ENCODE measurements around the gene ZMYM2. TPM values are rescaled to one million over a fixed set of nuclear protein-coding genes. Genes with fewer than 3 reads are reported as not detected.

ZMYM2 gene
- polyA plus RNA-seq, 3 donors, result 6.7 to 32.6 (median 8.5) TPM

DNA sequence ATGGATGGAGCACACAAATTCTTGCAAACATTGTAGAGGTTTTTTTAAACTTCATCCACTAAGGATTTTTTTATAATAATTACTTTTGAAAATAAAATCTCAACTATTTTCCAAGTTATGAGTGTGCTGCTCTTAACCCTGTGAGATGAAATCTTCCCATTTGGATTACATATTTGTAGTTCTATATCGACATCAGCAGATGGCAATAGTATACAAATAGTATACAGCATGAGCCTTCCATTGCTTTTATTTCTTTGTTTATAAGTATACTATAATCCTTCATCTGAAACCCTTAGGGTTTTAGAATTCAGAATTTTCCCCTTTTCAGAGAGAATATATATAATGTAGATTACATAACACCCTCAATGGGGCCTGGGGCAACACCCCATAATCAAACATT, 131.8 kb downstream of the ZMYM2 start:
- WGBS (ENCODE audit: insufficient coverage), result no CpG with 5 or more reads among the region's 1 CpG
- no peak overlapping the region for H3K4me3 ChIP-seq (replicated peaks in 1 of 3; ENCODE audit: low read depth in 2 of 3, low read length in 3 of 3)
- H3K4me3 Mint-ChIP-seq, result no peak overlapping the region
- peaks cover 20 to 25% of the 10 kb centered on the region in 2 donors for H3K36me3 Mint-ChIP-seq
- H3K4me2 ChIP-seq (replicated peaks; ENCODE audit: extremely low read depth, low read length, poor library complexity, severe bottlenecking), result no peak overlapping the region
- H3K27me3 ChIP-seq (ENCODE audit: control insufficient read depth in 2 of 2, insufficient read depth in 2 of 2, low read length in 2 of 2), result peaks cover 6 to 17% of the 10 kb centered on the region in 2 donors
- TF ChIP-seq, protein P1, sequence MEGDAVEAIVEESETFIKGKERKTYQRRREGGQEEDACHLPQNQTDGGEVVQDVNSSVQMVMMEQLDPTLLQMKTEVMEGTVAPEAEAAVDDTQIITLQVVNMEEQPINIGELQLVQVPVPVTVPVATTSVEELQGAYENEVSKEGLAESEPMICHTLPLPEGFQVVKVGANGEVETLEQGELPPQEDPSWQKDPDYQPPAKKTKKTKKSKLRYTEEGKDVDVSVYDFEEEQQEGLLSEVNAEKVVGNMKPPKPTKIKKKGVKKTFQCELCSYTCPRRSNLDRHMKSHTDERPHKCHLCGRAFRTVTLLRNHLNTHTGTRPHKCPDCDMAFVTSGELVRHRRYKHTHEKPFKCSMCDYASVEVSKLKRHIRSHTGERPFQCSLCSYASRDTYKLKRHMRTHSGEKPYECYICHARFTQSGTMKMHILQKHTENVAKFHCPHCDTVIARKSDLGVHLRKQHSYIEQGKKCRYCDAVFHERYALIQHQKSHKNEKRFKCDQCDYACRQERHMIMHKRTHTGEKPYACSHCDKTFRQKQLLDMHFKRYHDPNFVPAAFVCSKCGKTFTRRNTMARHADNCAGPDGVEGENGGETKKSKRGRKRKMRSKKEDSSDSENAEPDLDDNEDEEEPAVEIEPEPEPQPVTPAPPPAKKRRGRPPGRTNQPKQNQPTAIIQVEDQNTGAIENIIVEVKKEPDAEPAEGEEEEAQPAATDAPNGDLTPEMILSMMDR (IDR thresholded peaks at IDR 0.05), result peak; percentile 37
- intact Hi-C loops (cut with micrococcal nuclease), result loop anchor here (2.0 to 10.0 kb wide), 3 partner anchors 37 to 74 kb away; partner anchors contain the start of gene GJA3 (in 1 of the 2)
- H3K9me3 Mint-ChIP-seq, result no peaks in the 10 kb centered on the region
- H3K4me1 Mint-ChIP-seq, result no peaks in the 10 kb centered on the region
- no peak overlapping the region for H2AFZ ChIP-seq (ENCODE audit: insufficient read depth, low read depth, low read length, poor library complexity, severe bottlenecking)
- H3K27me3 Mint-ChIP-seq (ENCODE audit: low read depth in 3 of 3), result peaks cover 6 to 11% (median 9%) of the 10 kb centered on the region in 3 donors
- H4K20me1 ChIP-seq (ENCODE audit: insufficient read depth, low read length), result no peaks in the 10 kb centered on the region
- H3K36me3 ChIP-seq (replicated peaks in 1 of 2; ENCODE audit: control insufficient read depth in 1 of 2, insufficient read depth in 2 of 2, low read length in 2 of 2), result peaks cover 17 to 31% of the 10 kb centered on the region in 2 donors
- H3K79me2 ChIP-seq (ENCODE audit: insufficient read depth, low read length), result no peaks in the 10 kb centered on the region
- H3K9me3 ChIP-seq (replicated peaks in 1 of 2; ENCODE audit: control insufficient read depth in 1 of 2, insufficient read depth in 1 of 2, low read length in 2 of 2), result no peaks in the 10 kb centered on the region
- DNase-seq, result no peak
- no peaks in the 10 kb centered on the region for H3K4me1 ChIP-seq (ENCODE audit: control insufficient read depth in 1 of 2, insufficient read depth in 2 of 2, low read length in 2 of 2)
- H3K27ac ChIP-seq (ENCODE audit: low read depth in 1 of 2, low read length in 2 of 2), result no peak overlapping the region
- no peak overlapping the region for H3K9ac ChIP-seq (ENCODE audit: insufficient read depth, low read length, poor library complexity, severe bottlenecking)
- H3K27ac Mint-ChIP-seq, result no peak overlapping the region

DNA sequence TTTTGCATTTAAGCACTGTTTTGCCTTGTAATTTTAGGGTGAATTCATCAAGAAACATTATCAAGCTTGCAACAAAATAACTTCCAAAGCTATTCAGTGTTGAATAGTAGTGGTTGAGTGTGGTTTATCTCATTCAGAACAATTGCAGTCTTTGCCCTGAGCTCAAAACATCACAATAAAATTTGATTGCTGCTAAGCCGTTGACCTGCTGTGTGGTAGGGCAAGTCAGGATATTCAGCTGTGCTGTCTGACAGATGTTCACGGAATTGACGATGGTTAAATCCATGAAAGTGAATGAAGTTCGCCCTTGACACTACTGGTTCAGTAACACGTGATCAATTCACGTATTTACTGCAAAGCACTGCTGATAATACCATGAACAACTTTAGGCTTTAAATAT, 135.4 kb downstream of the ZMYM2 start:
- no peaks in the 10 kb centered on the region for H4K20me1 ChIP-seq (ENCODE audit: insufficient read depth, low read length)
- H2AFZ ChIP-seq (ENCODE audit: insufficient read depth, low read depth, low read length, poor library complexity, severe bottlenecking), result no peak overlapping the region
- Mint-ChIP-seq H3K9me3 (peaks cover 0 to 9% (median 2%) of the 10 kb centered on the region in 7 donors), H3K27me3 (ENCODE audit: low read depth in 3 of 3) (peaks cover 12 to 18% (median 13%) of the 10 kb centered on the region in 3 donors), H3K36me3 (no peaks in the 10 kb centered on the region), H3K4me3 (no peak overlapping the region), H3K4me1 (no peaks in the 10 kb centered on the region), H3K27ac (no peak overlapping the region)
- intact Hi-C loops (cut with micrococcal nuclease), result loop anchor here in 1 of 2 donors (5.0 to 10.0 kb wide), 2 partner anchors 33 to 71 kb away; partner anchors contain the start of gene GJA3
- no peak for DNase-seq
- H3K36me3 ChIP-seq (replicated peaks in 1 of 2; ENCODE audit: control insufficient read depth in 1 of 2, insufficient read depth in 2 of 2, low read length in 2 of 2), result no peaks in the 10 kb centered on the region
- TF ChIP-seq, protein P1 (IDR thresholded peaks at IDR 0.05), result no peak
- H3K4me3 ChIP-seq (replicated peaks in 1 of 3; ENCODE audit: low read depth in 2 of 3, low read length in 3 of 3), result no peak overlapping the region
- H3K4me1 ChIP-seq (ENCODE audit: control insufficient read depth in 1 of 2, insufficient read depth in 2 of 2, low read length in 2 of 2), result no peaks in the 10 kb centered on the region
- H3K9ac ChIP-seq (ENCODE audit: insufficient read depth, low read length, poor library complexity, severe bottlenecking), result no peak overlapping the region
- no peak overlapping the region for H3K27ac ChIP-seq (ENCODE audit: low read depth in 1 of 2, low read length in 2 of 2)
- WGBS (ENCODE audit: insufficient coverage), result 76% methylated on average over 6 of the region's 6 CpGs
- peaks cover 11 to 25% of the 10 kb centered on the region in 2 donors for H3K27me3 ChIP-seq (ENCODE audit: control insufficient read depth in 2 of 2, insufficient read depth in 2 of 2, low read length in 2 of 2)
- H3K9me3 ChIP-seq (replicated peaks in 1 of 2; ENCODE audit: control insufficient read depth in 1 of 2, insufficient read depth in 1 of 2, low read length in 2 of 2), result no peaks in the 10 kb centered on the region
- H3K4me2 ChIP-seq (replicated peaks; ENCODE audit: extremely low read depth, low read length, poor library complexity, severe bottlenecking), result no peak overlapping the region
- H3K79me2 ChIP-seq (ENCODE audit: insufficient read depth, low read length), result no peaks in the 10 kb centered on the region
